Neural progenitor cell (in vitro differentiated cells): Measurements from ENCODE around the gene CXCL3.

Experiments used
- EZH2 ChIP-seq: fragments of 200-600 bp; sonication (generic); IDR thresholded peaks from 2 replicates; pipeline ENCODE4 v1.6.1; 2017; ENCODE audit warnings: antibody characterized with exemption, mild to moderate bottlenecking, moderate library complexity
- TF ChIP-seq, protein P1 (sequence below): fragments of 200-600 bp; sonication (generic); IDR thresholded peaks from 2 replicates; pipeline ENCODE4 v1.5.1; 2017; ENCODE audit warnings: antibody characterized with exemption, mild to moderate bottlenecking

DNA sequence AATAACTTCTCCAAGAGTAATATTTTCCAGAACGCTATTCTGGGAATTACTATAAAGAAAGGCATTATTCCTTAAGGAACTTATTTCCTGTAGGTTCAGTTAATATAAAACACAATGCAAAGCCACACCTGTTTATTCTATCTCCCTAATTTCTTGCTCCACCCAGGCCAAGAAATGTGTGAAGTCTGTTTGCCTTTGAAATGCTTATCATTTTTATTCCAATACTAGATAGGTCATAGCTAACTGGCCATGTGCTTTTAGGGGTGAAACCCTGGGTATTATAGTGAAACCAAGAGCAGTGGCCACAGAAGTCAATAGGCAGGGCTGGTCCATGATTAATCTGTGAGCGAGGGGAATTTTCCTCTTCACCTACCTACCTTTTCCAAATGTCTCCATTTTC is 14.8 kb downstream of the CXCL3 start:
- no peak for TF ChIP-seq EZH2
- TF ChIP-seq, protein P1, sequence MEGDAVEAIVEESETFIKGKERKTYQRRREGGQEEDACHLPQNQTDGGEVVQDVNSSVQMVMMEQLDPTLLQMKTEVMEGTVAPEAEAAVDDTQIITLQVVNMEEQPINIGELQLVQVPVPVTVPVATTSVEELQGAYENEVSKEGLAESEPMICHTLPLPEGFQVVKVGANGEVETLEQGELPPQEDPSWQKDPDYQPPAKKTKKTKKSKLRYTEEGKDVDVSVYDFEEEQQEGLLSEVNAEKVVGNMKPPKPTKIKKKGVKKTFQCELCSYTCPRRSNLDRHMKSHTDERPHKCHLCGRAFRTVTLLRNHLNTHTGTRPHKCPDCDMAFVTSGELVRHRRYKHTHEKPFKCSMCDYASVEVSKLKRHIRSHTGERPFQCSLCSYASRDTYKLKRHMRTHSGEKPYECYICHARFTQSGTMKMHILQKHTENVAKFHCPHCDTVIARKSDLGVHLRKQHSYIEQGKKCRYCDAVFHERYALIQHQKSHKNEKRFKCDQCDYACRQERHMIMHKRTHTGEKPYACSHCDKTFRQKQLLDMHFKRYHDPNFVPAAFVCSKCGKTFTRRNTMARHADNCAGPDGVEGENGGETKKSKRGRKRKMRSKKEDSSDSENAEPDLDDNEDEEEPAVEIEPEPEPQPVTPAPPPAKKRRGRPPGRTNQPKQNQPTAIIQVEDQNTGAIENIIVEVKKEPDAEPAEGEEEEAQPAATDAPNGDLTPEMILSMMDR, result no peak
